ENCODE measurements around the gene LAGE3.

The LAGE3 gene

DNA sequence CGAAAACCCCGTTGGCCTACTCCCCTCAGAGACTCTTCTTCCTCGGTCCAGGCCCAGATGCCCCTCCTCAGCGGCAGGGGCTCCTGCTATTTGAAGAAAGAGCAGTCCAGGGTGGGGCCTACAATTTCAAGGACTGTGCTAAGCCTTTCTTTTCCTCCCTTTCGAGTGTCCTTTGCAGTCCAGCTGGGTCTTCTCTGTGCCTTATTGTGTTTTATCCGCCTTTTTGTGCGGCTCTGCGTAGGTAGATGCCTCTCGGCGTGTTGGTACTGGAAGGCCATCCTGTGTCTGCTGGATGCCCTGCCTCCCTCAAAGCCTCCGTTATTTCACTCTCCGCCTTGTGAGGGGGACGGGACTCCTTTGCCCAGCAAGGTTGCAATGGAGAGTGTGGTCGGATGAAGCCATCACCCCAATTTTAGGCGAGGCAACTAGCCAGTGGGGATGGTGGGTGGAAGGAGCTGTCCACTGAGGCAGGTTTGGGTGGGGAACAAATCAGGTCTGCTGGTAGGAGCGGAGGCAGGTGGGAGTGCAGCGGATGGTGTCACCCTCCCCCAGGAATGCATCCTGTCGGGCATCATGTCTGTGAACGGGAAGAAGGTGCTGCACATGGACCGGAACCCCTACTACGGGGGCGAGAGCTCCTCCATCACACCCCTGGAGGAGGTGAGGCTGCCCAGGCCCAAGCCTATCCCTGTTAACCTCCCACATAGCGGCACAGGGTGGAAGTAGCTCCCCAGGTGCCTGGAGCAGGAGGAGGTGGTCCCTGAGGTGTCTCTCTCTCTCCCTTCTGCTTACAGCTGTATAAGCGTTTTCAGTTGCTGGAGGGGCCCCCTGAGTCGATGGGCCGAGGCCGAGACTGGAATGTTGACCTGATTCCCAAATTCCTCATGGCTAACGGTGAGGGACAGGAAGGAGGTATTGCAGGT is 40.8 kb downstream of the LAGE3 start:
- Histone ChIP-seq H3K27ac (peak overlapping the region; percentile 85 to 92), H3K36me3 (peaks cover 4 to 50% (median 20%) of the 10 kb centered on the region in 3 donors), H3K9me3 (no peaks in the 10 kb centered on the region), H3K4me1 (peaks cover 0 to 19% (median 14%) of the 10 kb centered on the region in 4 donors), H3K4me3 (peak overlapping the region; percentile 85 to 86), H3K27me3 (no peaks in the 10 kb centered on the region)
- intact Hi-C loops (cut with DNase I; ENCODE audit: low total_unique reads) = no loop called here
- no peak for DNase-seq
- TF ChIP-seq, protein P1, sequence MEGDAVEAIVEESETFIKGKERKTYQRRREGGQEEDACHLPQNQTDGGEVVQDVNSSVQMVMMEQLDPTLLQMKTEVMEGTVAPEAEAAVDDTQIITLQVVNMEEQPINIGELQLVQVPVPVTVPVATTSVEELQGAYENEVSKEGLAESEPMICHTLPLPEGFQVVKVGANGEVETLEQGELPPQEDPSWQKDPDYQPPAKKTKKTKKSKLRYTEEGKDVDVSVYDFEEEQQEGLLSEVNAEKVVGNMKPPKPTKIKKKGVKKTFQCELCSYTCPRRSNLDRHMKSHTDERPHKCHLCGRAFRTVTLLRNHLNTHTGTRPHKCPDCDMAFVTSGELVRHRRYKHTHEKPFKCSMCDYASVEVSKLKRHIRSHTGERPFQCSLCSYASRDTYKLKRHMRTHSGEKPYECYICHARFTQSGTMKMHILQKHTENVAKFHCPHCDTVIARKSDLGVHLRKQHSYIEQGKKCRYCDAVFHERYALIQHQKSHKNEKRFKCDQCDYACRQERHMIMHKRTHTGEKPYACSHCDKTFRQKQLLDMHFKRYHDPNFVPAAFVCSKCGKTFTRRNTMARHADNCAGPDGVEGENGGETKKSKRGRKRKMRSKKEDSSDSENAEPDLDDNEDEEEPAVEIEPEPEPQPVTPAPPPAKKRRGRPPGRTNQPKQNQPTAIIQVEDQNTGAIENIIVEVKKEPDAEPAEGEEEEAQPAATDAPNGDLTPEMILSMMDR (IDR thresholded peaks at IDR 0.05) = no peak

DNA sequence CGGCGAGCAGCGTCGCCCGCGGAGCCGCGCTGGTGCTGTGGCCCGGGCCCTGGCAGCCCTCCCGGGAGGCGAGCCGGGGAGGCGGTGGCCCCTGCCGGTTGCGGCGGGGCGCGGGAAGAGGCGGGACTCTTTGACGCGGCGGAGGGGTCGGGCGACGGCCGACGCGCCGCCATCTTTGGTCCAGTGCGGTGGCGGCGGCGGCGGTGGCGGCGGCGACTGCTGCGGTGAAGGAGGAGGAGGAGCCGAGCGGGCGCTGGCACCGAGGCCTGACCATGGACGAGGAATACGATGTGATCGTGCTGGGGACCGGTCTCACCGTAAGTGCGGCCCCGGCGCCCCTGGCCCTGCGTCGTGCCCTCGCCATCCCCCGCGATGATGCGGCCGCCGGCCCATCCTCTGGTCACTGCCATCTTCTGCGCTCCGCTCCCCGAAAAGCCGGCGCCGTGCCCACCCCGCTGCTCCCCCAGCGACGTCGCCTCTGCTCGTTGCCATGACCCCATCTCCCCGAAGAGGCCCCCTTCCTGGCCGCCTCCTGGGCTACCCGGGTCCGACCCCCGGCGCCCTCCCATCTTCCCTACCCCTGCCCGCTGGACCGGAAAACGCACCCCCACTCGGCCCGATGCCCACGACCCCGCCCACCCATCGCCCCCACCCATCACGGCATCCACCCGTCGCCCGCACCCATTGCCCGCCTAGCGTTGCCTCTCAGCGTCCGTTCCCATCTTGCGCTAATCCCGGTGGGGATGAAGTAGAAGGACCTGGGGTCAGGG is 41.9 kb downstream of the LAGE3 start, which contains the start of gene GDI1:
Gene GDI1, plus strand, starts transcription at position 172 of the 770 bp plus-strand sequence. Its CDS starts 101 bp downstream, at position 273.
- Histone ChIP-seq H3K9me3 (no peaks in the 10 kb centered on the region), H3K27me3 (no peaks in the 10 kb centered on the region), H3K4me1 (peaks cover 0 to 19% (median 14%) of the 10 kb centered on the region in 4 donors), H3K36me3 (peaks cover 4 to 50% (median 26%) of the 10 kb centered on the region in 3 donors), H3K4me3 (peak within 1 kb of the TSS; percentile 85 to 86), H3K27ac (peak within 1 kb of the TSS; percentile 86 to 92)
- intact Hi-C loops (cut with DNase I; ENCODE audit: low total_unique reads) = no loop called here
- peak; percentile 42 to 74 for DNase-seq
- TF ChIP-seq, protein P1 (IDR thresholded peaks at IDR 0.05) = no peak

DNA sequence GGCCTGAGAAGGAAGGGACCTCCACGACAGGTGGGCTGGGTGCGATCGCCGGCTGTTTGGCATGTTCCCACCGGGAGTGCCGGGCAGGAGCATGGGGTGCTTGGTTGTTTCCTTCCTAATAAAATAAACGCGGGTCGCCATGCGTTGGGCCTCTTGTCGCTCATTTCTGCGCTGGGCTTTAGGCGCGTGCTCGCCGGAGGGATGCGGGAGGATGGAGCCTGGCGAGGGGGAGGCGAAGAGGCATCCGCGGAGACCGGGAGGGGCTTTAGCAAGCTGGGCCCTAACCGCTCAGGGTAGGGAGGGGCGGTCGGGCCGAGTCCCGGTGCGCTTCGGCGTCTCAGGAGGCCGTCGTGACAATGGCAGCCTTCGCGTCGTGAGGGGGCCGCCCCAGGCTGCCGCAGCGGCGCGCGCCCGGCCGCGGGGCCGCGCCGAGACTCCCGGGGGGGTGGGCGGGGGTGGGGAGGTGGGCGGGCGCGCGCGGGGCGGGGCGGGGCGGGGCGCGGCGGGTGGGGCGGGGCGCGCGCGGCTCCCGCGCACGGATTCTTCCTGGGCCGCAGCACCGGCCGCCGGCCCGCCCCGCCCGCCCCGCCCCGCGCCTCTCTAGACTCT is 42.6 kb downstream of the LAGE3 start:
- H3K27ac ChIP-seq = peak overlapping the region; percentile 86 to 92
- intact Hi-C loops (cut with DNase I; ENCODE audit: low total_unique reads) = no loop called here
- peaks cover under 1 to 49% (median 22%) of the 10 kb centered on the region in 3 donors for H3K36me3 ChIP-seq

DNA sequence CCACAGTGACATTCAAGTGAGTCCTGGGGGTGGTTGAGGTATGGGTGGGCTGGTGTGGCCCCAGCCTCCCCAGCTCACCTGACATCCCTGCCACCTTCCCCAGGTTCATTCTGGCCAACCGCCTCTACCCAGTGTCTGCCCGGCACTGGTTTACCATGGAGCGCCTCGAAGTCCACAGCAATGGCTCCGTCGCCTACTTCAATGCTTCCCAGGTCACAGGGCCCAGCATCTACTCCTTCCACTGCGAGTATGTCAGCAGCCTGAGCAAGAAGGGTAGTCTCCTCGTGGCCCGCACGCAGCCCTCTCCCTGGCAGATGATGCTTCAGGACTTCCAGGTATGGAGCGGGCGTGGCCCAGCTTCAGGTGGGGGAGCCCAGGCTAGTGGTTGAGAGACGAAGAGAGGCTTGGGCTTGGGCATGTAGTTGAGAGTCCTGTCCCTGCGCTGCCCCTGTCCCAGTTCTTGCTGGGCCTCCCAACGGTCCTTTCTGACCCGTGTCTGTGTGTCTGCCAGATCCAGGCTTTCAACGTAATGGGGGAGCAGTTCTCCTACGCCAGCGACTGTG is 43.8 kb downstream of the LAGE3 start:
- peaks cover 0 to 25% (median 14%) of the 10 kb centered on the region in 4 donors for H3K4me1 ChIP-seq
- intact Hi-C loops (cut with DNase I; ENCODE audit: low total_unique reads) = no loop called here
- no peaks in the 10 kb centered on the region for H3K27me3 ChIP-seq
- peaks cover 0 to 41% (median 20%) of the 10 kb centered on the region in 3 donors for H3K36me3 ChIP-seq
- TF ChIP-seq, protein P1 (IDR thresholded peaks at IDR 0.05) = no peak
- H3K9me3 ChIP-seq = no peaks in the 10 kb centered on the region
- no peak for DNase-seq
- H3K27ac ChIP-seq = no peak overlapping the region
- H3K4me3 ChIP-seq = no peak overlapping the region

More for the DNA sequence above, 42.6 kb downstream of the LAGE3 start:
- Histone ChIP-seq H3K9me3 (no peaks in the 10 kb centered on the region), H3K27me3 (no peaks in the 10 kb centered on the region), H3K4me1 (peaks cover 0 to 19% (median 14%) of the 10 kb centered on the region in 4 donors), H3K4me3 (peak overlapping the region; percentile 85 to 86)
- no peak for DNase-seq
- TF ChIP-seq, protein P1 (IDR thresholded peaks at IDR 0.05) = no peak

All from tibial artery (tissue), 4 donors.